Activated CD8-positive, alpha-beta T cell treated with anti-CD3 and anti-CD28 coated beads for 36 hours (primary cell): ENCODE results near the gene TCF12. TPM values are rescaled to one million over a fixed set of nuclear protein-coding genes. Genes with fewer than 3 reads are reported as not detected.
A peak's percentile ranks its signal among the peaks of the same experiment; 100 is the strongest.
"Not testable (repeated sequence)": the region's sequence is repeated elsewhere in the genome, so short reads cannot be mapped to it uniquely, and the experiment has no call there.

Experiments used
- ATAC-seq: fragments of 200-7000 bp; cut with Tn5 transposase; one replicate; pipeline ENCODE4 v1.10.0; 2021; ENCODE audit warnings: mild to moderate bottlenecking, moderate library complexity
- CTCF ChIA-PET: fragments of 350-600 bp; sonication (Branson Sonifier 250); formaldehyde crosslinking; loops from one replicate; lab custom pipeline; 2021; ENCODE audit warnings: antibody characterized with exemption; lab: Charles Lee
- POLR2A ChIA-PET: fragments of 350-600 bp; sonication (Branson Sonifier 250); formaldehyde crosslinking; loops from one replicate; lab custom pipeline; 2021; ENCODE audit warnings: antibody characterized with exemption; lab: Charles Lee
- DNase-seq: peaks from one replicate; pipeline ENCODE4 v3.0.0-alpha.2; 2020
- H3K27ac Mint-ChIP-seq: one replicate; pipeline ENCODE4 v1.8.0; 2021; ENCODE audit warnings: mild to moderate bottlenecking, mixed read lengths
- H3K27me3 Mint-ChIP-seq: one replicate; pipeline ENCODE4 v1.8.0; 2021; ENCODE audit warnings: mixed read lengths
- H3K36me3 Mint-ChIP-seq: one replicate; pipeline ENCODE4 v1.8.0; 2021; ENCODE audit warnings: low read depth, mixed read lengths
- H3K4me1 Mint-ChIP-seq: one replicate; pipeline ENCODE4 v1.8.0; 2021; ENCODE audit warnings: low read depth, mixed read lengths
- H3K4me3 Mint-ChIP-seq: one replicate; pipeline ENCODE4 v1.8.0; 2021; ENCODE audit warnings: mild to moderate bottlenecking, moderate library complexity, mixed read lengths
- H3K9me3 Mint-ChIP-seq: one replicate; pipeline ENCODE4 v1.8.0; 2021; ENCODE audit warnings: mixed read lengths
- CTCF ChIP-seq: fragments of 200-600 bp; IDR thresholded peaks from one replicate; pipeline ENCODE4 v1.8.0; 2022; ENCODE audit warnings: antibody characterized with exemption, mild to moderate bottlenecking
- intact Hi-C: fragments of 100-400 bp; cut with micrococcal nuclease; formaldehyde crosslinking; loops from one replicate; pipeline ENCODE4 v1.10.0; 2022
- total RNA-seq, 2 experiments: library from RNA; stranded (reverse); gene quantifications; one replicate each; pipeline ENCODE4 v1.2.3, GENCODE V29; 2021

TCF12 gene
- total RNA-seq, 2 experiments from 2014 or later = 60.5 to 67.4 TPM

- intact Hi-C loops = no loop called here
- Mint-ChIP-seq H3K27ac (no peak overlapping the region), H3K9me3 (no peaks in the 10 kb centered on the region), H3K4me1 (peaks cover 30% of the 10 kb centered on the region), H3K27me3 (no peaks in the 10 kb centered on the region), H3K4me3 (no peak overlapping the region), H3K36me3 (peaks cover 7% of the 10 kb centered on the region)
- CTCF ChIA-PET = no interaction called here
- ATAC-seq = no peak
- no peak for TF ChIP-seq CTCF
- no peak for DNase-seq
- POLR2A ChIA-PET = no interaction called here
Observed at GRCh38 chr15:57012556-57012955, 94.1 kb downstream of the TCF12 start.

- peaks cover 11% of the 10 kb centered on the region for H3K36me3 Mint-ChIP-seq
- POLR2A ChIA-PET, H3K27ac Mint-ChIP-seq, H3K27me3 Mint-ChIP-seq, H3K4me3 Mint-ChIP-seq, DNase-seq, H3K9me3 Mint-ChIP-seq, intact Hi-C loops, CTCF ChIA-PET, ATAC-seq: not testable (repeated sequence)
- peaks cover 38% of the 10 kb centered on the region for H3K4me1 Mint-ChIP-seq
Observed at GRCh38 chr15:57014896-57015295, 96.5 kb downstream of the TCF12 start.

GRCh38 chr15:57015360-57015759 is 96.9 kb downstream of the TCF12 start:
- H3K36me3 Mint-ChIP-seq = peaks cover 11% of the 10 kb centered on the region
- CTCF ChIA-PET = no interaction called here
- POLR2A ChIA-PET = no interaction called here
- peaks cover 35% of the 10 kb centered on the region for H3K4me1 Mint-ChIP-seq
- no peaks in the 10 kb centered on the region for H3K27me3 Mint-ChIP-seq
- TF ChIP-seq CTCF = no peak
- no peak overlapping the region for H3K27ac Mint-ChIP-seq
- ATAC-seq (no peak), DNase-seq (no peak)
- no peak overlapping the region for H3K4me3 Mint-ChIP-seq
- no peaks in the 10 kb centered on the region for H3K9me3 Mint-ChIP-seq
- intact Hi-C loops = no loop called here

GRCh38 chr15:57015897-57016296 is 97.5 kb downstream of the TCF12 start:
- no peak for TF ChIP-seq CTCF
- CTCF ChIA-PET = no interaction called here
- DNase-seq (no peak), ATAC-seq (no peak)
- Mint-ChIP-seq H3K27me3 (no peaks in the 10 kb centered on the region), H3K36me3 (peaks cover 12% of the 10 kb centered on the region), H3K27ac (no peak overlapping the region), H3K4me1 (peaks cover 33% of the 10 kb centered on the region), H3K9me3 (peaks cover under 1% of the 10 kb centered on the region), H3K4me3 (no peak overlapping the region)
- intact Hi-C loops = no loop called here
- POLR2A ChIA-PET = no interaction called here

GRCh38 chr15:57017024-57017423 is 98.6 kb downstream of the TCF12 start:
- no peak for TF ChIP-seq CTCF
- H3K4me3 Mint-ChIP-seq = no peak overlapping the region
- ChIA-PET POLR2A (no interaction called here), CTCF (no interaction called here)
- H3K27me3 Mint-ChIP-seq = no peaks in the 10 kb centered on the region
- intact Hi-C loops = no loop called here
- H3K9me3 Mint-ChIP-seq = peaks cover 6% of the 10 kb centered on the region
- H3K36me3 Mint-ChIP-seq = peaks cover 17% of the 10 kb centered on the region
- ATAC-seq = peak; percentile 49
- H3K4me1 Mint-ChIP-seq = peaks cover 30% of the 10 kb centered on the region
- H3K27ac Mint-ChIP-seq = no peak overlapping the region
- no peak for DNase-seq

- DNase-seq (no peak), ATAC-seq (no peak)
- Mint-ChIP-seq H3K36me3 (peaks cover 23% of the 10 kb centered on the region), H3K27me3 (no peaks in the 10 kb centered on the region), H3K27ac (no peak overlapping the region), H3K4me3 (no peak overlapping the region), H3K4me1 (peaks cover 40% of the 10 kb centered on the region), H3K9me3 (peaks cover 8% of the 10 kb centered on the region)
- ChIA-PET POLR2A (no interaction called here), CTCF (no interaction called here)
- intact Hi-C loops = no loop called here
- TF ChIP-seq CTCF = no peak
Observed at GRCh38 chr15:57018151-57018550, 99.7 kb downstream of the TCF12 start.
